HCT116 (cell line): ENCODE results near the gene MST1. TPM values are rescaled to one million over a fixed set of nuclear protein-coding genes. Genes with fewer than 3 reads are reported as not detected.

Source experiments
- ATAC-seq: fragments of 200-7000 bp; cut with Tn5 transposase; 2 replicates; pipeline ENCODE4 v1.9.1; 2020; ENCODE audit warnings: mild to moderate bottlenecking, moderate library complexity
- BruUV-seq: library from RNA; stranded (reverse); fragments of 400-500 nt; replicated peaks from 2 replicates; lab custom pipeline; 2021; lab: Mats Ljungman, UMichigan
- CTCF ChIA-PET: fragments of 300-600 bp; sonication (Branson Sonifier 250); formaldehyde crosslinking; loops from one replicate; lab custom pipeline; 2021; ENCODE audit warnings: antibody characterized with exemption; lab: Charles Lee
- POLR2A ChIA-PET: fragments of 300-600, 350-600 bp; sonication (Branson Sonifier 250); formaldehyde crosslinking; loops from one replicate; lab custom pipeline; 2021; ENCODE audit warnings: antibody characterized with exemption; lab: Charles Lee
- RAD21 ChIA-PET, 2 experiments: fragments of 300-600 bp; sonication (Branson Sonifier 250); formaldehyde crosslinking; loops; one replicate each; lab custom pipeline; 2023; ENCODE audit warnings: low total read pairs in 2 of 2; ENCODE audit not compliant: uncharacterized antibody in 2 of 2, unreplicated experiment in 2 of 2, low non-redundant PET in 1 of 2; lab: Charles Lee
- DNase-seq: peaks from one replicate; pipeline ENCODE4 v3.0.0-alpha.2; 2010; ENCODE audit warnings: low read depth, low spot score
- H2AFZ ChIP-seq: fragments of 200-600 bp; shearing (Covaris generic), sonication (generic); 2 replicates; pipeline ENCODE4 v1.6.1; 2017; ENCODE audit warnings: low read depth, mixed run types, mixed read lengths, antibody characterized with exemption, low read length; ENCODE audit not compliant: poor library complexity, severe bottlenecking
- H3K27ac ChIP-seq: 2 replicates; pipeline ENCODE4 v1.5.1; 2012; ENCODE audit warnings: low read depth, low read length
- H3K27me3 ChIP-seq: fragments of 200-600 bp; sonication (generic); 2 replicates; pipeline ENCODE4 v1.6.1; 2016; ENCODE audit warnings: mixed run types, low read length, mixed read lengths; ENCODE audit not compliant: insufficient read depth
- H3K36me3 ChIP-seq, 2 experiments: fragments of 200-500 bp in 1 of 2; fragments of 200-600 bp in 1 of 2; sonication (Bioruptor generic) in 1 of 2; sonication (generic) in 1 of 2; 2 replicates each; pipeline versions ENCODE4 v1.5.1 to v1.6.1; 2014 to 2016; ENCODE audit warnings: low read length in 2 of 2, inconsistent platforms in 1 of 2, mixed read lengths in 1 of 2, mixed run types in 1 of 2; ENCODE audit not compliant: insufficient read depth in 2 of 2, control insufficient read depth in 1 of 2
- H3K4me1 ChIP-seq, 2 experiments: fragments of 200-600 bp in 1 of 2; sonication (generic) in 1 of 2; 2 replicates each; pipeline versions ENCODE4 v1.5.1 to v1.6.1; 2012 to 2017; ENCODE audit warnings: low read length in 2 of 2, inconsistent platforms in 1 of 2, mild to moderate bottlenecking in 1 of 2, mixed read lengths in 1 of 2, mixed run types in 1 of 2, moderate library complexity in 1 of 2; ENCODE audit not compliant: insufficient read depth in 2 of 2, control insufficient read depth in 1 of 2
- H3K4me2 ChIP-seq: fragments of 200-600 bp; sonication (generic); 2 replicates; pipeline ENCODE4 v1.6.1; 2017; ENCODE audit warnings: mixed run types, low read length, mixed read lengths
- H3K4me3 ChIP-seq, 2 experiments: fragments of 200-600 bp in 1 of 2; sonication (generic) in 1 of 2; replicated peaks in 1 of 2; 2 replicates each; pipeline ENCODE4 v1.5.1; 2011 to 2016; ENCODE audit warnings: low read length in 2 of 2, control low read depth in 1 of 2, low read depth in 1 of 2, mild to moderate bottlenecking in 1 of 2, mixed read lengths in 1 of 2, mixed run types in 1 of 2
- H3K79me2 ChIP-seq: fragments of 200-600 bp; sonication (generic); 2 replicates; pipeline ENCODE4 v1.6.1; 2017; ENCODE audit warnings: mild to moderate bottlenecking, mixed run types, low read length, moderate library complexity, mixed read lengths; ENCODE audit not compliant: insufficient read depth
- H3K9ac ChIP-seq: fragments of 200-600 bp; sonication (generic); 2 replicates; pipeline ENCODE4 v1.6.1; 2016; ENCODE audit warnings: low read length, mixed read lengths
- H3K9me2 ChIP-seq: fragments of 200-600 bp; sonication (generic), shearing (Covaris generic); 2 replicates; pipeline ENCODE4 v1.6.1; 2017; ENCODE audit warnings: mixed run types, mild to moderate bottlenecking, moderate library complexity; ENCODE audit not compliant: insufficient read depth
- H3K9me3 ChIP-seq, 2 experiments: fragments of 200-500 bp in 1 of 2; fragments of 200-600 bp in 1 of 2; sonication (Bioruptor generic) in 1 of 2; sonication (generic) in 1 of 2; 2 replicates each; pipeline ENCODE4 v1.6.1; 2014 to 2017; ENCODE audit warnings: low read length in 2 of 2, mixed read lengths in 2 of 2, inconsistent platforms in 1 of 2, low read depth in 1 of 2, mild to moderate bottlenecking in 1 of 2, mixed run types in 1 of 2, moderate library complexity in 1 of 2; ENCODE audit not compliant: control insufficient read depth in 1 of 2, insufficient read depth in 1 of 2
- H4K20me1 ChIP-seq: fragments of 200-600 bp; sonication (generic), shearing (Covaris generic); 2 replicates; pipeline ENCODE4 v1.6.1; 2017; ENCODE audit warnings: mixed run types, mild to moderate bottlenecking, moderate library complexity; ENCODE audit not compliant: insufficient read depth
- CBX3 ChIP-seq: IDR thresholded peaks from 2 replicates; pipeline ENCODE4 v1.6.1; 2012; ENCODE audit warnings: low read depth
- CEBPB ChIP-seq: IDR thresholded peaks from 2 replicates; pipeline ENCODE4 v1.6.1; 2012; ENCODE audit warnings: low read depth
- EGR1 ChIP-seq: IDR thresholded peaks from 2 replicates; pipeline ENCODE4 v1.6.1; 2012; ENCODE audit warnings: low read depth
- ELF1 ChIP-seq: IDR thresholded peaks from 2 replicates; pipeline ENCODE4 v1.6.1; 2012; ENCODE audit warnings: low read depth, borderline replicate concordance
- EZH2phosphoT487 ChIP-seq: fragments of 200-600 bp; IDR thresholded peaks from 2 replicates; pipeline ENCODE4 v1.6.1; 2018; ENCODE audit warnings: antibody characterized with exemption, borderline replicate concordance
- FOSL1 ChIP-seq: IDR thresholded peaks from 2 replicates; pipeline ENCODE4 v1.6.1; 2012; ENCODE audit warnings: low read depth
- JUND ChIP-seq: IDR thresholded peaks from 2 replicates; pipeline ENCODE4 v1.6.1; 2012
- POLR2AphosphoS5 ChIP-seq: IDR thresholded peaks from 2 replicates; pipeline ENCODE4 v1.6.1; 2011; ENCODE audit warnings: mild to moderate bottlenecking, low read depth, low read length, moderate library complexity
- SIN3A ChIP-seq: IDR thresholded peaks from 2 replicates; pipeline ENCODE4 v1.6.1; 2012; ENCODE audit warnings: low read depth
- ZFX ChIP-seq: fragments of 450-650 bp; IDR thresholded peaks from 2 replicates; pipeline ENCODE4 v1.6.1; 2017
- ZNF274 ChIP-seq: fragments of 200-500 bp; sonication (Bioruptor generic); IDR thresholded peaks from 2 replicates; pipeline ENCODE4 v1.6.1; 2014; ENCODE audit warnings: mild to moderate bottlenecking, low read depth, low read length, inconsistent platforms
- intact Hi-C: fragments of 100-400 bp; cut with micrococcal nuclease; formaldehyde crosslinking; loops from 2 replicates; pipeline ENCODE4 v1.10.0; 2022
- total RNA-seq: library from RNA; stranded (reverse); gene quantifications from one replicate; pipeline ENCODE4 v1.2.1, GENCODE V29; 2021; ENCODE audit not compliant: unreplicated experiment
- TF ChIP-seq, protein P1 (sequence below): IDR thresholded peaks from 2 replicates; pipeline ENCODE4 v1.6.1; 2012
- TF ChIP-seq, protein P2 (sequence below): IDR thresholded peaks from 2 replicates; pipeline ENCODE4 v1.6.1; 2012; ENCODE audit warnings: low read depth

Gene MST1
- total RNA-seq, 1 experiment from 2014 or later = 15.4 TPM

DNA sequence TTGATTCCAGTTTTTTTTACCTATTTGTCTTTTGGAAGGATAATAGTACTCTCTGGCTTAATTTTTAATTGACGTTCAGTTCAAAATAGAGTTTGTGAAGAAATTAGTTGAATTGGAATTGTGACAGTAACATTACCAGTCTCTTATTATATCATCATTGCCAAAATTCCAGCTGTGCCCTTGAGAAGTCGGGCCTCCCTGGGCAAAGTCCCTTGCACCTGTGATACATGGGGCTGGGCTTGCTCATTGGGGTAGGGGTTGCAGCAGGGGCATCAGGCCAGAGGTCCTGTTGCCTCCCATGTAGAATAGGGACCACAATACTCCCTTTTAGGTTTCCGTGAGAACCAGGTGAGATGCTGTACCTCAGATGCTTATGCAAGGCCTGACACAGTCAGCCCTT, 43.0 kb downstream of the MST1 start:
- no TSS peak for BruUV-seq
- no peak overlapping the region for H3K4me2 ChIP-seq
- DNase-seq = no peak
- no peaks in the 10 kb centered on the region for H3K36me3 ChIP-seq
- intact Hi-C loops = no loop called here
- TF ChIP-seq, protein P1, sequence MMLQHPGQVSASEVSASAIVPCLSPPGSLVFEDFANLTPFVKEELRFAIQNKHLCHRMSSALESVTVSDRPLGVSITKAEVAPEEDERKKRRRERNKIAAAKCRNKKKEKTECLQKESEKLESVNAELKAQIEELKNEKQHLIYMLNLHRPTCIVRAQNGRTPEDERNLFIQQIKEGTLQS = no peak
- TF ChIP-seq CEBPB (no peak), ZFX (no peak), ZNF274 (no peak), POLR2AphosphoS5 (no peak), FOSL1 (no peak), CBX3 (no peak), EGR1 (no peak), JUND (no peak), SIN3A (no peak), EZH2phosphoT487 (no peak), ELF1 (no peak)
- TF ChIP-seq, protein P2, sequence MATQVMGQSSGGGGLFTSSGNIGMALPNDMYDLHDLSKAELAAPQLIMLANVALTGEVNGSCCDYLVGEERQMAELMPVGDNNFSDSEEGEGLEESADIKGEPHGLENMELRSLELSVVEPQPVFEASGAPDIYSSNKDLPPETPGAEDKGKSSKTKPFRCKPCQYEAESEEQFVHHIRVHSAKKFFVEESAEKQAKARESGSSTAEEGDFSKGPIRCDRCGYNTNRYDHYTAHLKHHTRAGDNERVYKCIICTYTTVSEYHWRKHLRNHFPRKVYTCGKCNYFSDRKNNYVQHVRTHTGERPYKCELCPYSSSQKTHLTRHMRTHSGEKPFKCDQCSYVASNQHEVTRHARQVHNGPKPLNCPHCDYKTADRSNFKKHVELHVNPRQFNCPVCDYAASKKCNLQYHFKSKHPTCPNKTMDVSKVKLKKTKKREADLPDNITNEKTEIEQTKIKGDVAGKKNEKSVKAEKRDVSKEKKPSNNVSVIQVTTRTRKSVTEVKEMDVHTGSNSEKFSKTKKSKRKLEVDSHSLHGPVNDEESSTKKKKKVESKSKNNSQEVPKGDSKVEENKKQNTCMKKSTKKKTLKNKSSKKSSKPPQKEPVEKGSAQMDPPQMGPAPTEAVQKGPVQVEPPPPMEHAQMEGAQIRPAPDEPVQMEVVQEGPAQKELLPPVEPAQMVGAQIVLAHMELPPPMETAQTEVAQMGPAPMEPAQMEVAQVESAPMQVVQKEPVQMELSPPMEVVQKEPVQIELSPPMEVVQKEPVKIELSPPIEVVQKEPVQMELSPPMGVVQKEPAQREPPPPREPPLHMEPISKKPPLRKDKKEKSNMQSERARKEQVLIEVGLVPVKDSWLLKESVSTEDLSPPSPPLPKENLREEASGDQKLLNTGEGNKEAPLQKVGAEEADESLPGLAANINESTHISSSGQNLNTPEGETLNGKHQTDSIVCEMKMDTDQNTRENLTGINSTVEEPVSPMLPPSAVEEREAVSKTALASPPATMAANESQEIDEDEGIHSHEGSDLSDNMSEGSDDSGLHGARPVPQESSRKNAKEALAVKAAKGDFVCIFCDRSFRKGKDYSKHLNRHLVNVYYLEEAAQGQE = no peak
- no peaks in the 10 kb centered on the region for H3K79me2 ChIP-seq
- RAD21 ChIA-PET = no interaction called here
- no peak for ATAC-seq
- no peaks in the 10 kb centered on the region for H3K27me3 ChIP-seq
- H3K4me1 ChIP-seq = peaks cover 4 to 17% of the 10 kb centered on the region in 2 experiments; a peak in 2 of 4 replicates
- no peaks in the 10 kb centered on the region for H4K20me1 ChIP-seq
- POLR2A ChIA-PET = no interaction called here
- no peak overlapping the region for H3K9ac ChIP-seq
- CTCF ChIA-PET = interaction anchor here (0.7 kb wide), 1 partner anchor 8 kb away, joined by 3 read pairs; no protein-coding TSS in a partner anchor
- H3K27ac ChIP-seq = no peak overlapping the region
- no peaks in the 10 kb centered on the region for H3K9me3 ChIP-seq
- no peak overlapping the region for H2AFZ ChIP-seq
- no peak overlapping the region for H3K4me3 ChIP-seq
- H3K9me2 ChIP-seq = no peaks in the 10 kb centered on the region
